GM19240 (cell line): ENCODE results near the gene CD9.

Experiments
- DNase-seq: peaks from one replicate; pipeline ENCODE4 v3.0.0; 2011; ENCODE audit warnings: low spot score; ENCODE audit not compliant: insufficient read length

CD9 gene

GRCh38 chr12:6218347-6218925 lies 18.2 kb downstream of the CD9 start:
- no peak for DNase-seq

GRCh38 chr12:6219980-6220379 lies 19.8 kb downstream of the CD9 start:
- no peak for DNase-seq

GRCh38 chr12:6221146-6221545 lies 20.9 kb downstream of the CD9 start:
- DNase-seq, result no peak

- DNase-seq, result no peak
These were observed 22.0 kb downstream of the CD9 start for GRCh38 chr12:6222078-6222654.

GRCh38 chr12:6223545-6223944 lies 23.3 kb downstream of the CD9 start:
- no peak for DNase-seq

- DNase-seq, result no peak
These were observed 24.4 kb downstream of the CD9 start for GRCh38 chr12:6224550-6224949.

- DNase-seq, result no peak
These were observed 25.4 kb downstream of the CD9 start for GRCh38 chr12:6225630-6226001.

- no peak for DNase-seq
These were observed 25.9 kb downstream of the CD9 start for GRCh38 chr12:6226002-6226678.

- no peak for DNase-seq
These were observed 26.5 kb downstream of the CD9 start for GRCh38 chr12:6226679-6227051.

- no peak for DNase-seq
These were observed 28.5 kb downstream of the CD9 start for GRCh38 chr12:6228535-6229223.

- DNase-seq, result no peak
These were observed 29.3 kb downstream of the CD9 start for GRCh38 chr12:6229224-6230218.

GRCh38 chr12:6230321-6231110 lies 30.3 kb downstream of the CD9 start:
- DNase-seq, result no peak

GRCh38 chr12:6231359-6232268 lies 31.4 kb downstream of the CD9 start:
- no peak for DNase-seq

- no peak for DNase-seq
These were observed 33.1 kb downstream of the CD9 start for GRCh38 chr12:6233121-6233971.

- no peak for DNase-seq
These were observed 34.0 kb downstream of the CD9 start for GRCh38 chr12:6234214-6234613.

- DNase-seq, result no peak
These were observed 34.7 kb downstream of the CD9 start for GRCh38 chr12:6234906-6235305.

- no peak for DNase-seq
These were observed 35.3 kb downstream of the CD9 start for GRCh38 chr12:6235499-6235898.

- DNase-seq, result no peak
These were observed 35.9 kb downstream of the CD9 start for GRCh38 chr12:6235906-6236640.
